GM12864 (cell line): ENCODE results near the gene L3MBTL3.

Experiments
- DNase-seq: peaks from one replicate; pipeline ENCODE4 v3.0.0-alpha.2; 2011; ENCODE audit warnings: low read depth
- H3K4me3 ChIP-seq: 2 replicates; pipeline ENCODE4 v1.5.1; 2011; ENCODE audit warnings: mild to moderate bottlenecking, low read depth, low read length, control low read depth
- TF ChIP-seq, protein P1 (sequence below): IDR thresholded peaks from 2 replicates; pipeline ENCODE4 v1.5.1; 2011; ENCODE audit warnings: low read depth, mild to moderate bottlenecking, moderate library complexity, low read length, control low read depth, inconsistent platforms; ENCODE audit errors: missing control alignments

L3MBTL3 gene

DNA sequence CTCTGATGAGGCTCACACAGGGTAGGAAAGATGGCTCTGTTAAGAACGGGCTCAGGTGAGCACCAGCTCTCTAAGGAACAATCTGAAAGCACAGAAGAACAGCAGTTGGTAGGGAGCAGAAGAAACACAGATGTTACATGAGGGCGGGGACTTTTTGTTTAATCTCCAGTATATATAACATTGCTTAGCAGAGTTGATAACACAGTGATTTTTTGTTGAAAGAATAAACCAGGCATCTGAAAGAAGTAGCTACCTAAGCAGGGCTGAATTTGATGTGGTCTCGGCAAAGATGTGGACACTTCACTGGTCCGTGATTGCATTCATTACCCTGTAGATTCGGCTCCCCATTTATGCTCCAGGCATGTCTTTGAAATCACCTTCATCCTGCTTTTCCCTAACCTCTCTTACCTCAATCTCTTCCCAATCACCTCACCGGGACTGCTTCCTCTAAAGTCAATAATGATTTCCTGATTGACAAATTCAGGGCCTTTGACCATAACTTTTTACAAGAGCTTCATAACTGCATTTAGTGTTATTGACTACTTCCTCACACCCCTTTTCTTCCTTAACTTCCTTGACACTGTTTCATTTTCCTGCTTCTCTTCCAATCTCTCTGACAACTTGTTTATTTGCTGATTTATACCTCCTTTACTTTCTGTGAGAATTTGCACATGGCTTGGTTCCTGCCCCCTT lies 170.0 kb downstream of the L3MBTL3 start:
- H3K4me3 ChIP-seq: no peak overlapping the region
- TF ChIP-seq, protein P1, sequence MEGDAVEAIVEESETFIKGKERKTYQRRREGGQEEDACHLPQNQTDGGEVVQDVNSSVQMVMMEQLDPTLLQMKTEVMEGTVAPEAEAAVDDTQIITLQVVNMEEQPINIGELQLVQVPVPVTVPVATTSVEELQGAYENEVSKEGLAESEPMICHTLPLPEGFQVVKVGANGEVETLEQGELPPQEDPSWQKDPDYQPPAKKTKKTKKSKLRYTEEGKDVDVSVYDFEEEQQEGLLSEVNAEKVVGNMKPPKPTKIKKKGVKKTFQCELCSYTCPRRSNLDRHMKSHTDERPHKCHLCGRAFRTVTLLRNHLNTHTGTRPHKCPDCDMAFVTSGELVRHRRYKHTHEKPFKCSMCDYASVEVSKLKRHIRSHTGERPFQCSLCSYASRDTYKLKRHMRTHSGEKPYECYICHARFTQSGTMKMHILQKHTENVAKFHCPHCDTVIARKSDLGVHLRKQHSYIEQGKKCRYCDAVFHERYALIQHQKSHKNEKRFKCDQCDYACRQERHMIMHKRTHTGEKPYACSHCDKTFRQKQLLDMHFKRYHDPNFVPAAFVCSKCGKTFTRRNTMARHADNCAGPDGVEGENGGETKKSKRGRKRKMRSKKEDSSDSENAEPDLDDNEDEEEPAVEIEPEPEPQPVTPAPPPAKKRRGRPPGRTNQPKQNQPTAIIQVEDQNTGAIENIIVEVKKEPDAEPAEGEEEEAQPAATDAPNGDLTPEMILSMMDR: no peak
- DNase-seq: no peak

DNA sequence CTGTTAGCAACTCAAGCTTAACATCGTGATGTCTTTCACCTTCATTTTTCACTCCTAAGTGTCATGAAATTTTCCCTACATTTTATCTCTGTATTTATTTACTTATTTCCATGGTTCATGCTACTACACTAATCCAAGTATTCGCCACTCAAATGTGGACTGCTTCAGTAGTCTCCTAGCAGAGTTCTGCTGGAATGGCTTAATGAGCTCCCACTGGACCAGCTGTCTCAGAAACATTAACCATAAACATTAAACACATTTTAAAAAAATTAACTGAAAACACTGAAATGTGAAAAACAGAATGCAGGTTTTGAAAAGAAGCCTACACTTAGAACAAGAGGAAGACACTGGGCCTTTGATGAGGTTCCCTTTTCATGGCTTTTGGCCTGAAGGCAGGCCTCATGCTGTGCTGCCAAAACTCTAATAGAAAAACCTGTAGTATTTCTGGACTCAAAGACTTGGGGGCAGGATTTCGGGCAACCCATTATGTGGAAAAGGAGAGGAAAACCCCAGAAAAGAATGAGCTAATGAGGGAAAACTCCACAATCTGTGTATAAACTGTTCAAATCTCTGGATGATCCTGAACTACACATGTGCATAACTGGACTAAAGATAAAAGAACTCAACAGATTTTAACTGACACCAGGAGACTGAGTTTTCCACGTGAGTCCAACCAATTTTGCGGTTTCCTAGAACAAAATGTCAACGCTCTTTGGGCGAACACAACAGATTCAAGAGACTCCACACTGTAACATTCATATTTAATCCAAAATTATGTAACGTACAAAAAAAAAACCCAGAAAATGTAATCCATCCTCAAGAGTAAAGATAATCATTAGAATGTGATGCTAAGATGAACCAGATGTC lies 171.4 kb downstream of the L3MBTL3 start:
- no peak for DNase-seq
- H3K4me3 ChIP-seq: no peak overlapping the region
- TF ChIP-seq, protein P1: no peak
